Effector memory CD4-positive, alpha-beta T cell (primary cell): ENCODE measurements around the gene MAOB.

Experiments
- DNase-seq, 3 donors: peaks; one replicate each; pipeline ENCODE4 v3.0.0-alpha.2; 2020
- H3K27ac ChIP-seq: 2 replicates; pipeline ENCODE4 v1.7.0; 2013; ENCODE audit warnings: mild to moderate bottlenecking, low read length, moderate library complexity; ENCODE audit not compliant: insufficient read depth, poor library complexity, severe bottlenecking
- H3K27me3 ChIP-seq: replicated peaks from 2 replicates; pipeline ENCODE4 v1.7.0; 2013; ENCODE audit warnings: mild to moderate bottlenecking, low read length; ENCODE audit not compliant: insufficient read depth, control insufficient read depth, poor library complexity, severe bottlenecking
- H3K36me3 ChIP-seq: 2 replicates; pipeline ENCODE4 v1.7.0; 2013; ENCODE audit warnings: mild to moderate bottlenecking, low read length, moderate library complexity; ENCODE audit not compliant: control insufficient read depth, insufficient read depth
- H3K4me1 ChIP-seq: 2 replicates; pipeline ENCODE4 v1.7.0; 2013; ENCODE audit warnings: low read length, mild to moderate bottlenecking; ENCODE audit not compliant: control insufficient read depth, insufficient read depth, poor library complexity, severe bottlenecking
- H3K4me3 ChIP-seq: 2 replicates; pipeline ENCODE4 v1.7.0; 2013; ENCODE audit warnings: low read length, low read depth, mild to moderate bottlenecking; ENCODE audit not compliant: insufficient read depth, poor library complexity, severe bottlenecking
- H3K9me3 ChIP-seq: 2 replicates; pipeline ENCODE4 v1.7.0; 2013; ENCODE audit warnings: mild to moderate bottlenecking, low read length, moderate library complexity; ENCODE audit not compliant: control insufficient read depth

The MAOB gene

DNA sequence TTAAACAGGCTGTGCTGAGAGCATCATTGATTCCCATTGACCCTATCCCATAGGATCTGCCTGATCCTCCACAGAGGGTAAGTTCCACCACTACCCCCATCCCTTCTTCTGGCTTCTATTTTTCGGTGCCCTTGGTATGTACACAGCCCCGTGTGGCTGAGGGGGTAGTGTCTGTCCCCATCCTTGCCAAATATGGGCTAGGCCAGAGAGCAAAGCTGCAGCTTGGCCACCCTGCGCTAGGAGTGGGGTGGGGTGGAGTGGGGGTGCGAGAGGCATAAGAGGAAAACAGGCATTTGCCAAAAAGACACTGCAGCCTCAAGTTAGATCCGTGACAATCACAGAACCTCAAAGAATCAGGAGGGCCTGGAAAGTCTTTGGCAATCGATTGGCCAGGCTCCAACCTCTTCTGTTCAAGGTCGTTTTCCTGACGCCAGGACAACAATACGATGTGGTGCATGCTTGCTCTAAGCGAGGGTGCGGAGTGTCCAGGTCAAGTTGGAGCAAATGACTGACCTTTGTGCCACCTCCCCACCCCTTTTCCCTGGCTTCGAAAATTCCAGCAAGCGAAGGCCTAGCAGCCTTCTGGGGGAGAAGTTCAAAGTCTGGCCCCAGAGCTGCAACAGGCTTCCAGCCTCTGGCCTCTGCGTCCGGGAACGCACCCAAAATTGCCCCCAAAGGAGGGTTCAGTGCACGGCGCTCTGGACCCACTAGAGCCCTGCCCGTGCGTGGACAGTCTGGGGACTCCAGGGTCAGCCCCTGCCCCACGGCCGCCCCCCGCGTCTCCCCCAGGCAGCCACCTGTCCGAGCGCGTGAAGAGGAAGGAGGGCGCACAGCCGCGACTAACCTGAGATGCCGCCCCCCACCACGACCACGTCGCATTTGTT lies 598 bp downstream of the MAOB start:
- H3K27me3 ChIP-seq: no peaks in the 10 kb centered on the region
- DNase-seq: no peak
- H3K4me1 ChIP-seq: no peaks in the 10 kb centered on the region
- no peak overlapping the region for H3K27ac ChIP-seq
- H3K9me3 ChIP-seq: no peaks in the 10 kb centered on the region
- no peaks in the 10 kb centered on the region for H3K36me3 ChIP-seq
- H3K4me3 ChIP-seq: no peak overlapping the region

DNA sequence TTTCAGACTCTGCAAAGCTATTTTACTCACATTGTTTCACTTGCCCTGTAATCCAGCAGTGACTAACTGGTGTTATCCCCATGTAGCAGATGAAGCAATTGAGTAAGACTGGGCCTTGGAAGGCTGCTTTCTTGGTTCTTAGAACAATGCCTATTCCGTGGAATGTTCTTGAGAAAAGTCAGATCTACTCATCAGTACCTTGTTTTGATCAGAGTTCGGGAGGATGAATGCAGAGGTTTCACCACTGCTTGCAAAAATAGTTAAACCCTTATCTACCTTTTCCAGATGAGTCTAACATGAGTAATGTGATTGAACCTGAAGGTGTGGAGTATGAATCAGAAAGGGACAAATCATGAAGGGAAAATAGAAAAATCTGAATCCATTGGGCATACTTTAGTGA lies 1.8 kb downstream of the MAOB start:
- H3K27me3 ChIP-seq: no peaks in the 10 kb centered on the region
- no peaks in the 10 kb centered on the region for H3K4me1 ChIP-seq
- no peak overlapping the region for H3K4me3 ChIP-seq
- no peaks in the 10 kb centered on the region for H3K36me3 ChIP-seq
- DNase-seq: no peak
- H3K9me3 ChIP-seq: no peaks in the 10 kb centered on the region
- no peak overlapping the region for H3K27ac ChIP-seq

DNA sequence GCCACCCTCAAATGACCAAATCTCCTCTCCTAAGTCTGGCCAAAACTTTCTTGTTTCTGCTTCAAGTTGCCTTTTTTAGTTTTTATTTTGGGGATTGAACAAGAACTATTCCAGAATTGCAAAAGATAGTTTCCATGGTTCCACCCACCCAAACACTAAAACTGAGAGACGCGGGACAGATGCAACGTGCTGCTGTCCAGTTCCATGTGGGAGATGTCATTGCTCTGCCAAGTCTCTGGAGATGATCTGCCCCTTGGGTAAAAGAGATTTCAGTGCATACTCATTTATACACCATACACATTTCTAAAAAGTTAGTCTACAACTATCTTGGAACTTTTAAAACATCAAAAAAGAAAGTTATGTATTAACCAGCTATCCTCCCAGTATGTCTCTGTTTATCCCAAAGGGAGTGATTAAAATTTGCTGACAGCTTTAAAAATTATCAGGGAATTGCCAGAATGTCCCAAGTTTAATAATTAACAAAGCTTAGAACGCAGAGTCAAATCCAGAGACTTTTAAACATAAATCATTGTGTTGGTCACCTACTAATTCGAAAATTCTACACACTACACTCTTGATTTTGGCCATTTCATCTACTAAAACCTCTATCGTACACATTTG lies 3.2 kb downstream of the MAOB start:
- no peak for DNase-seq
- Histone ChIP-seq H3K4me1 (no peaks in the 10 kb centered on the region), H3K9me3 (no peaks in the 10 kb centered on the region), H3K36me3 (no peaks in the 10 kb centered on the region), H3K4me3 (no peak overlapping the region), H3K27ac (no peak overlapping the region), H3K27me3 (no peaks in the 10 kb centered on the region)

DNA sequence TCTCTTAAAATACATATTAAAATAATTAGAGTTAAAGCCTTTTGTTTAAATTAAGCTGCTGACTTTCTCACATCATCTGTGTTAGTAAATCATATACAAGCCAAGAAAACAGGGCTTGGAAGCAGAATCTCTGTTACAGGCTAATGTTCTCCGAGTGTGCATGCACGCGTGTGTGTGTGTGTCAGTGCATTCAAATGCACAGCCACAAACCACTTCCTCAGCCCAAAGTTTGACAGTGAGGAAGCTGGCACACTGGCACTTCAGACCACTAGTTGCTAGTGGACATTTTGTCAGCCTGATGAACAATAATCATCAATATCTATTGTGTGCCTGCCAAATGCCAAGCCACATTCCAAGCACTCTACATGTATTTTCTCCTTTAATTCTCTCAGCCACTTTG lies 5.6 kb downstream of the MAOB start:
- Histone ChIP-seq H3K36me3 (no peaks in the 10 kb centered on the region), H3K9me3 (no peaks in the 10 kb centered on the region), H3K27me3 (no peaks in the 10 kb centered on the region), H3K4me1 (no peaks in the 10 kb centered on the region), H3K4me3 (no peak overlapping the region), H3K27ac (no peak overlapping the region)
- DNase-seq: no peak

DNA sequence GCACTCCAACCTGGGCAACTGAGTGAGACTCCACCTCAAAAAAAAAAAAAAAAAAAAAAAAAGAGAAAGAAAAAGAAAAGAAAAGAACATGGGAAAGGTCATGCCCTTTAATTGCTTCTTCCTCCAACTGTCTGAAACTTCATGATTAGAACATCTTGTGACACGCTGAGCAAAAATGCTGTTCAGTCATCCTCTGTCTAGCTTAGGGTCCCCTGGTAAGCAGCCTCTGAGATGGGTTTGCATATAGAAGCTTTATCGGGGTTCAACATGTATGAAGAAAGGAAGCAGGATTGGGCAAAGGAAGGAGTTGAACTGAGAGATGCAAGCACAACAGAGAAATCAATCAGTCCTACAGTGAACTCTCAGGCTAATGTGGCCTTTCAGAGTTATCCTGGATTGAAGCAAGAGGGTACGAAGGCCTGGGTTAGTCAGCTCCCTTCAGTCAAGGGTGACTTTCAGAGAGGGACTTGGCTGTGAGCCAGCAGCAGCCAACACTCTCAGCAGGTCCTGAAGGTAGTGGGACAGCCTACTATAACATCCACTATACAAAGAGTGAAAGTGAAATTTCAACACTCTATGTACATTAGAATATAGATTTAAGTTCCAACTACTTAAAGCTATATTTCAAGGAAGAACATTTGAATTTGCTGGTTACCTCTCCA lies 11.4 kb downstream of the MAOB start:
- H3K4me3 ChIP-seq: no peak overlapping the region
- H3K4me1 ChIP-seq: no peaks in the 10 kb centered on the region
- no peak overlapping the region for H3K27ac ChIP-seq
- H3K9me3 ChIP-seq: no peaks in the 10 kb centered on the region
- DNase-seq: no peak
- no peaks in the 10 kb centered on the region for H3K27me3 ChIP-seq
- H3K36me3 ChIP-seq: no peaks in the 10 kb centered on the region

DNA sequence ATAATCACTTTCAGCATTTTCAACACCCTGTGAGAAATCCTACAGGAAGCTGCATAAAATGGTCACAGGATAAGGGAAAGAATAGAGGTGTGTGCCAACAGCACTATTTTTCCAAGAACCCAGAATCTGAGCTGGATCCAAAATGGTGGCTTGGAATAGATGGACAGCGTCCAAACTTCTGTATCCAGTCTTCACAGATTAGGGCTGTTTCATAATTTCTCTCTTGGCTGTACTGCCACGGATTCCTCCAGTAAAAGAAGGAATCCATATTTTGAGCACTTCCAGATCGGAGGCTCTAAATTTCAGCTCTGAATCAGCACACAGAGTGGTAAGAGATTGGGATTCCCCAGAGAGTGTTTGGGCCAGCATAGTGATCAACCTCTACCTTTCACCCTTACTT lies 12.2 kb downstream of the MAOB start:
- Histone ChIP-seq H3K4me3 (no peak overlapping the region), H3K27me3 (no peaks in the 10 kb centered on the region), H3K4me1 (no peaks in the 10 kb centered on the region), H3K36me3 (no peaks in the 10 kb centered on the region), H3K9me3 (no peaks in the 10 kb centered on the region), H3K27ac (no peak overlapping the region)
- no peak for DNase-seq

DNA sequence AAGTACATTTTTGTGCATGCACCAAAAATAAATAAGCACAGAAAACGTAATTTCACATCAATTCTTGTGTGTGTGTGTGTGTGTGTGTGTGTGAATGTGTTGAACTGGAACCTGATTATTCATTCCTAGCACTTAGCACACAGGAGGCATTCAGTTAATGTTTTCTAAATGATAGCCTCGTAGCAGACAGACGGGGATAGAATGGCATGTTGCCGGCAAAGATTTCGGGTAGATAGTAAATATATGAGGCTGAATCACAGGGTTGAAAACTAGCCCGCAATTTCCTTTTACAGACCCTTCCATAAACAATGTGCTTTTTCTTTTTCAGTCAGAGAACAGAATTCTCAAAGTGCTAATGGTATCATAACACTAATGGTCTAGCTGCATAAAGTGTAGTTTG lies 13.5 kb downstream of the MAOB start:
- Histone ChIP-seq H3K9me3 (no peaks in the 10 kb centered on the region), H3K27ac (no peak overlapping the region), H3K36me3 (no peaks in the 10 kb centered on the region), H3K4me1 (no peaks in the 10 kb centered on the region), H3K4me3 (no peak overlapping the region), H3K27me3 (no peaks in the 10 kb centered on the region)
- no peak for DNase-seq

DNA sequence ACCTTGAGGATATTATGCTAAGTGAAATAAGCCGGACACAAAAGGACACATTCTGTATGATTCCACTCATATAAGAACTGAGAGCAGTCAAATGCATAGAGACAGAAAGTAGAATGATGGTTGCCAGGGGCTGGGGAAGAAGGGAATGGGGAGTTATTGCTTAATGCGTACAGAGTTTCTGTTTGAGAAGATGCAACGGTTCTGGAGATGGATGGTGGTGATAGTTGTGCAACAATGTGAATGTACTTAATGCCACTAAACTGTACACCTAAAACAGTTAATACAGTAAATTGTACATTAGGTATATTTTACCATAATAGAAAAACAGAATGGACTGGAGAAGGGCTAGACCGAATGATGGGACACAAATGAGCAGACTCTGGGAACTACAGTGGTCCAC lies 15.8 kb downstream of the MAOB start:
- Histone ChIP-seq H3K27me3 (no peaks in the 10 kb centered on the region), H3K27ac (no peak overlapping the region), H3K4me1 (no peaks in the 10 kb centered on the region), H3K4me3 (no peak overlapping the region), H3K36me3 (no peaks in the 10 kb centered on the region), H3K9me3 (no peaks in the 10 kb centered on the region)
- no peak for DNase-seq

DNA sequence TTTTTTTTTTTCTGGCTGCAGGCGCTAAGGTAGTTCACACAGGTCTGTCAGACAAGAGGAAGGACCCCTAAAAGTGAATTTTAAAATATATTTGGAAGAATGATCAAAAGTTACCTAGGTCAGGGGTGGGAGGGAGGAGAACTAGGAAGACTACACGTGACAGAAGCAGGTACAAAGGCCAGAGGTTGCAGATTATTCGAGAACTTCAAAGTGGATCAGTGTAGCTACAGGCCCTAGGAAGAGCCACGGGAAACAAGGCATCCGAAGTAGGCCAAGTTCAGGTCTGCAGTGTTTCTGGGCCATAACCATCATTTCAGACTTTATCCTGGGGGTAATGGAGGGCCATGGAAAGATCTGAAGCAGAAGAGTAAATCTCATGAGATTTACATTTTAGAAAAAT lies 16.5 kb downstream of the MAOB start:
- Histone ChIP-seq H3K4me3 (no peak overlapping the region), H3K27me3 (no peaks in the 10 kb centered on the region), H3K4me1 (no peaks in the 10 kb centered on the region), H3K27ac (no peak overlapping the region), H3K36me3 (no peaks in the 10 kb centered on the region), H3K9me3 (no peaks in the 10 kb centered on the region)
- no peak for DNase-seq

DNA sequence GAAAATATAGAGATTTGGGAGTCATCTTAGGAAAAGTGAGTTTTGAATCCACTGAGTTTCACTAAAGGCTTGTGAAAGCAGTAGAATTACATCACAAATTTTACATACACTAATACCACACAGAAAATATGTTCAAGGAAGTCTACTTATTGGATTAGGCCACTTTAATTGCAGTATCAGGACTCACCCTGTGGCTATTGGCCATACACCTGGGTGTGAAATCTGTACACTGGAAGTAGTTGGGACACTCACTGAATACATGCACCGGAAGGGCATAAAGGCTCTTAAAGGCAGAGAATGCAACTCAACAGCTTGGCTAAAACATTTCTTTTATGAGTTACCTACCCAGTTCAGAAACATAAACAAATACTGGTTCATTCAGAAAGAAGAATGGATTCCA lies 19.8 kb downstream of the MAOB start:
- Histone ChIP-seq H3K4me3 (no peak overlapping the region), H3K36me3 (no peaks in the 10 kb centered on the region), H3K9me3 (no peaks in the 10 kb centered on the region), H3K27ac (no peak overlapping the region), H3K4me1 (no peaks in the 10 kb centered on the region), H3K27me3 (no peaks in the 10 kb centered on the region)
- no peak for DNase-seq
